GM12878 (cell line): Measurements from ENCODE around the gene C8B.

Source experiments
- CTCF ChIP-seq, 3 experiments: IDR thresholded peaks in 2 of 3; conservative IDR thresholded peaks in 1 of 3; 2 replicates each; pipeline ENCODE4 v1.5.1; 2011; ENCODE audit warnings: low read depth in 3 of 3, low read length in 3 of 3, mild to moderate bottlenecking in 3 of 3, control low read depth in 2 of 3, moderate library complexity in 2 of 3, inconsistent platforms in 1 of 3, mixed read lengths in 1 of 3; ENCODE audit not compliant: control insufficient read depth in 2 of 3, insufficient read depth in 1 of 3; ENCODE audit errors: extremely low read depth in 1 of 3
- HDAC2 ChIP-seq: fragments of 200-600 bp; sonication (generic); IDR thresholded peaks from 2 replicates; pipeline ENCODE4 v1.6.1; 2017
- TF ChIP-seq, protein P1 (sequence below): fragments of 450-650 bp; IDR thresholded peaks from 2 replicates; pipeline ENCODE4 v1.6.1; 2017; ENCODE audit warnings: low read depth, mild to moderate bottlenecking, moderate library complexity

GRCh38 chr1:56972976-56973375, 7.2 kb upstream of the C8B start:
- TF ChIP-seq CTCF (IDR thresholded peaks at IDR 0.05 in 2 of 3, conservative IDR thresholded peaks at IDR 0.05 in 1 of 3; ENCODE audit: control insufficient read depth in 2 of 3, extremely low read depth in 1 of 3, insufficient read depth in 1 of 3, low read depth in 3 of 3, low read length in 3 of 3), result no peak
- TF ChIP-seq, protein P1, sequence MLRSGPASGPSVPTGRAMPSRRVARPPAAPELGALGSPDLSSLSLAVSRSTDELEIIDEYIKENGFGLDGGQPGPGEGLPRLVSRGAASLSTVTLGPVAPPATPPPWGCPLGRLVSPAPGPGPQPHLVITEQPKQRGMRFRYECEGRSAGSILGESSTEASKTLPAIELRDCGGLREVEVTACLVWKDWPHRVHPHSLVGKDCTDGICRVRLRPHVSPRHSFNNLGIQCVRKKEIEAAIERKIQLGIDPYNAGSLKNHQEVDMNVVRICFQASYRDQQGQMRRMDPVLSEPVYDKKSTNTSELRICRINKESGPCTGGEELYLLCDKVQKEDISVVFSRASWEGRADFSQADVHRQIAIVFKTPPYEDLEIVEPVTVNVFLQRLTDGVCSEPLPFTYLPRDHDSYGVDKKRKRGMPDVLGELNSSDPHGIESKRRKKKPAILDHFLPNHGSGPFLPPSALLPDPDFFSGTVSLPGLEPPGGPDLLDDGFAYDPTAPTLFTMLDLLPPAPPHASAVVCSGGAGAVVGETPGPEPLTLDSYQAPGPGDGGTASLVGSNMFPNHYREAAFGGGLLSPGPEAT, result no peak
- TF ChIP-seq HDAC2, result no peak
